B cell (primary cell): Measurements from ENCODE around the gene PLCB1. TPM values are rescaled to one million over a fixed set of nuclear protein-coding genes. Genes with fewer than 3 reads are reported as not detected.

ENCODE experiments used
- ATAC-seq: fragments of 200-7000 bp; cut with Tn5 transposase; one replicate; pipeline ENCODE4 v1.10.0; 2021; ENCODE audit warnings: low read depth, mild to moderate bottlenecking, moderate number of reproducible peaks, moderate library complexity
- CTCF ChIA-PET: fragments of 350-600 bp; sonication (Branson Sonifier 250); formaldehyde crosslinking; loops from one replicate; lab custom pipeline; 2021; ENCODE audit warnings: antibody characterized with exemption, inconsistent platforms; lab: Charles Lee
- POLR2A ChIA-PET: fragments of 350-600 bp; sonication (Branson Sonifier 250); formaldehyde crosslinking; loops from one replicate; lab custom pipeline; 2021; ENCODE audit warnings: antibody characterized with exemption; lab: Charles Lee
- DNase-seq: peaks from one replicate; pipeline ENCODE4 v3.0.0; 2013
- H2AFZ ChIP-seq: 2 replicates; pipeline ENCODE4 v1.6.1; 2012; ENCODE audit warnings: mild to moderate bottlenecking, low read depth, low read length; ENCODE audit not compliant: insufficient read depth, poor library complexity, severe bottlenecking
- H3K27ac ChIP-seq, 2 donors: 1 replicate in 1 of 2; 2 replicates in 1 of 2; pipeline ENCODE4 v1.5.1; 2012 to 2013; ENCODE audit warnings: low read length in 2 of 2, mild to moderate bottlenecking in 2 of 2, moderate library complexity in 1 of 2
- H3K27me3 ChIP-seq, 4 experiments: fragments of 200-600 bp in 1 of 4; sonication (generic) in 1 of 4; replicated peaks in 1 of 4; 1 replicate in 2 of 4; 2 replicates in 2 of 4; pipeline versions ENCODE4 v1.6.1 to v1.7.0; 2013 to 2016; ENCODE audit warnings: low read length in 3 of 4, mild to moderate bottlenecking in 2 of 4, mixed read lengths in 1 of 4, moderate library complexity in 1 of 4; ENCODE audit not compliant: insufficient read depth in 4 of 4, control insufficient read depth in 3 of 4; ENCODE audit errors: control extremely low read depth in 1 of 4
- H3K36me3 ChIP-seq, 2 experiments: replicated peaks in 1 of 2; 1 replicate in 1 of 2; 2 replicates in 1 of 2; pipeline versions ENCODE4 v1.6.1 to v1.7.1; 2013; ENCODE audit warnings: low read length in 1 of 2; ENCODE audit not compliant: insufficient read depth in 2 of 2, control insufficient read depth in 1 of 2; ENCODE audit errors: control extremely low read depth in 1 of 2, extremely low read depth in 1 of 2
- H3K4me1 ChIP-seq, 2 donors: fragments of 200-600 bp in 1 of 2; sonication (generic) in 1 of 2; 1 replicate in 1 of 2; 2 replicates in 1 of 2; pipeline versions ENCODE4 v1.5.1 to v1.6.1; 2013 to 2017; ENCODE audit warnings: low read length in 2 of 2; ENCODE audit not compliant: control insufficient read depth in 2 of 2, insufficient read depth in 2 of 2
- H3K4me2 ChIP-seq: replicated peaks from 2 replicates; pipeline ENCODE3; 2012; ENCODE audit warnings: mild to moderate bottlenecking, low read depth, low read length; ENCODE audit not compliant: poor library complexity, severe bottlenecking
- H3K4me3 ChIP-seq, 5 experiments: fragments of 200-600 bp in 1 of 5; sonication (generic) in 1 of 5; 1 replicate in 3 of 5; 2 replicates in 2 of 5; pipeline versions ENCODE4 v1.5.1 to v1.7.0; 2011 to 2016; ENCODE audit warnings: low read length in 4 of 5, mild to moderate bottlenecking in 4 of 5, low read depth in 2 of 5, control low read depth in 1 of 5, moderate library complexity in 1 of 5; ENCODE audit not compliant: insufficient read depth in 1 of 5; ENCODE audit errors: control extremely low read depth in 1 of 5, extremely low read depth in 1 of 5
- H3K79me2 ChIP-seq: fragments of 200-600 bp; sonication (generic); one replicate; pipeline ENCODE4 v1.6.0; 2016; ENCODE audit warnings: low read length; ENCODE audit not compliant: control insufficient read depth, insufficient read depth
- H3K9ac ChIP-seq: fragments of 200-600 bp; sonication (generic); 2 replicates; pipeline ENCODE4 v1.6.1; 2017; ENCODE audit warnings: mild to moderate bottlenecking, low read length, moderate library complexity
- H3K9me3 ChIP-seq, 3 donors: one replicate each; pipeline versions ENCODE4 v1.6.1 to v1.7.1; 2013; ENCODE audit warnings: low read length in 2 of 3; ENCODE audit not compliant: control insufficient read depth in 2 of 3, insufficient read depth in 1 of 3; ENCODE audit errors: control extremely low read depth in 1 of 3
- H4K20me1 ChIP-seq: 2 replicates; pipeline ENCODE4 v1.6.0; 2012; ENCODE audit warnings: mild to moderate bottlenecking, low read length; ENCODE audit not compliant: insufficient read depth, control insufficient read depth, poor library complexity, severe bottlenecking
- H3K27ac Mint-ChIP-seq: one replicate; pipeline ENCODE4 v1.8.0; 2021; ENCODE audit warnings: mixed read lengths
- H3K27me3 Mint-ChIP-seq: one replicate; pipeline ENCODE4 v1.8.0; 2021; ENCODE audit warnings: mixed read lengths
- H3K4me1 Mint-ChIP-seq: one replicate; pipeline ENCODE4 v1.8.0; 2021; ENCODE audit warnings: mixed read lengths
- H3K4me3 Mint-ChIP-seq: one replicate; pipeline ENCODE4 v1.8.0; 2021; ENCODE audit warnings: mixed read lengths
- H3K9me3 Mint-ChIP-seq: one replicate; pipeline ENCODE4 v1.8.0; 2022; ENCODE audit warnings: mixed read lengths; ENCODE audit not compliant: insufficient read depth
- EZH2 ChIP-seq: IDR thresholded peaks from 2 replicates; pipeline ENCODE4 v1.6.1; 2012; ENCODE audit warnings: borderline replicate concordance, low read depth, mild to moderate bottlenecking, moderate library complexity, low read length; ENCODE audit not compliant: insufficient read depth, poor library complexity, severe bottlenecking
- WGBS: methylation state at CpG from one replicate; pipeline ENCODE4 v1.1.5; 2013; ENCODE audit warnings: missing lambda C conversion rate; ENCODE audit not compliant: insufficient coverage; 5-methylcytosine and 5-hydroxymethylcytosine counted together
- intact Hi-C: fragments of 100-400 bp; cut with micrococcal nuclease; formaldehyde crosslinking; loops from one replicate; pipeline ENCODE4 v1.10.0; 2022
- polyA plus RNA-seq: library from polyadenylated mRNA; depleted of rRNA; stranded (reverse); fragments of >200 nt; gene quantifications from 2 replicates; pipeline ENCODE4 v1.2.3, GENCODE V29; 2012
- total RNA-seq, 2 donors: library from RNA; stranded (reverse); fragments of 120-200 nt in 1 of 2; gene quantifications; 1 replicate in 1 of 2; 2 replicates in 1 of 2; pipeline versions ENCODE4 v1.2.3 to v1.2.4, GENCODE V29; 2013 to 2022
- TF ChIP-seq, protein P1 (sequence below): fragments of 200-600 bp; IDR thresholded peaks from one replicate; pipeline ENCODE4 v1.8.0; 2022; ENCODE audit warnings: antibody characterized with exemption, mild to moderate bottlenecking

Gene PLCB1
- total and polyA plus RNA-seq, 2 donors (not counting 1 experiment from before 2014, with no cell fraction given): 0.18 to 0.47 TPM

DNA sequence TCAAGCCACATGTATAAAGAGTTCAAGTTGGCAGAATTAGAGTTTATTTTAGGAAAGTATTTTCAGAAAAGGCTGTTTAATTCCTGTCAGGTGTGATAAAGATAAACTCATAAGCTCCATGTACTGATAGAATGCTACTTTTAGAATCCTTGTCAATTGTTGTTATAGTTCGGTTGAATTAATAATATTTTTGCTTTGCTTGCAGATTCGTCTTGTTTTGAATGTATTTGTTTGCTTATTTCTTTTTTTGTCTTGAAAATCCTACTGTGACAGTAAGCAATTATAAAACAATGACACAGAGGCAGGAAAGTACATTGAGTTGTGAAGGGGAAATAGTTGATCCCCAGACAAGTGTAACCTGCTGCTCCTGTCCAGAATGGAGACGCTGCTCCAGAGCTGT lies 602.9 kb downstream of the PLCB1 start:
- H3K4me1 Mint-ChIP-seq: no peaks in the 10 kb centered on the region
- Histone ChIP-seq H3K27ac (no peak overlapping the region), H3K9ac (no peak overlapping the region), H3K36me3 (no peaks in the 10 kb centered on the region), H3K4me3 (no peak overlapping the region), H3K4me2 (no peak overlapping the region), H4K20me1 (no peaks in the 10 kb centered on the region), H2AFZ (no peak overlapping the region), H3K27me3 (no peaks in the 10 kb centered on the region), H3K9me3 (no peaks in the 10 kb centered on the region), H3K4me1 (no peaks in the 10 kb centered on the region), H3K79me2 (no peaks in the 10 kb centered on the region)
- ATAC-seq (no peak), DNase-seq (no peak)
- H3K27ac Mint-ChIP-seq: no peak overlapping the region
- ChIA-PET POLR2A (no interaction called here), CTCF (interaction anchor here (1.7 to 2.9 kb wide), 2 partner anchors 13 to 16 kb away, joined by 6 to 19 read pairs; no protein-coding TSS in a partner anchor)
- intact Hi-C loops: no loop called here
- no peaks in the 10 kb centered on the region for H3K27me3 Mint-ChIP-seq
- no peak overlapping the region for H3K4me3 Mint-ChIP-seq
- no peak for TF ChIP-seq EZH2
- TF ChIP-seq, protein P1, sequence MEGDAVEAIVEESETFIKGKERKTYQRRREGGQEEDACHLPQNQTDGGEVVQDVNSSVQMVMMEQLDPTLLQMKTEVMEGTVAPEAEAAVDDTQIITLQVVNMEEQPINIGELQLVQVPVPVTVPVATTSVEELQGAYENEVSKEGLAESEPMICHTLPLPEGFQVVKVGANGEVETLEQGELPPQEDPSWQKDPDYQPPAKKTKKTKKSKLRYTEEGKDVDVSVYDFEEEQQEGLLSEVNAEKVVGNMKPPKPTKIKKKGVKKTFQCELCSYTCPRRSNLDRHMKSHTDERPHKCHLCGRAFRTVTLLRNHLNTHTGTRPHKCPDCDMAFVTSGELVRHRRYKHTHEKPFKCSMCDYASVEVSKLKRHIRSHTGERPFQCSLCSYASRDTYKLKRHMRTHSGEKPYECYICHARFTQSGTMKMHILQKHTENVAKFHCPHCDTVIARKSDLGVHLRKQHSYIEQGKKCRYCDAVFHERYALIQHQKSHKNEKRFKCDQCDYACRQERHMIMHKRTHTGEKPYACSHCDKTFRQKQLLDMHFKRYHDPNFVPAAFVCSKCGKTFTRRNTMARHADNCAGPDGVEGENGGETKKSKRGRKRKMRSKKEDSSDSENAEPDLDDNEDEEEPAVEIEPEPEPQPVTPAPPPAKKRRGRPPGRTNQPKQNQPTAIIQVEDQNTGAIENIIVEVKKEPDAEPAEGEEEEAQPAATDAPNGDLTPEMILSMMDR: no peak
- no CpG with 5 or more reads among the region's 3 CpGs for WGBS
- H3K9me3 Mint-ChIP-seq: no peaks in the 10 kb centered on the region

- Mint-ChIP-seq H3K9me3 (no peaks in the 10 kb centered on the region), H3K27ac (no peak overlapping the region), H3K27me3 (no peaks in the 10 kb centered on the region), H3K4me3 (no peak overlapping the region), H3K4me1 (no peaks in the 10 kb centered on the region)
- H3K4me1 ChIP-seq: no peaks in the 10 kb centered on the region
- TF ChIP-seq, protein P1: no peak
- TF ChIP-seq EZH2: no peak
- CTCF ChIA-PET: interaction anchor here (1.7 to 2.9 kb wide), 2 partner anchors 14 to 15 kb away, joined by 6 to 19 read pairs; no protein-coding TSS in a partner anchor
- no peaks in the 10 kb centered on the region for H3K9me3 ChIP-seq
- no peak overlapping the region for H3K4me3 ChIP-seq
- no peaks in the 10 kb centered on the region for H4K20me1 ChIP-seq
- no peak overlapping the region for H3K4me2 ChIP-seq
- no peaks in the 10 kb centered on the region for H3K36me3 ChIP-seq
- intact Hi-C loops: no loop called here
- ATAC-seq (no peak), DNase-seq (no peak)
- no peak overlapping the region for H2AFZ ChIP-seq
- POLR2A ChIA-PET: no interaction called here
- H3K9ac ChIP-seq: no peak overlapping the region
- H3K27ac ChIP-seq: no peak overlapping the region
- no peaks in the 10 kb centered on the region for H3K27me3 ChIP-seq
- no peaks in the 10 kb centered on the region for H3K79me2 ChIP-seq
These were observed 603.6 kb downstream of the PLCB1 start for GRCh38 chr20:8735674-8736073.
